Breast epithelium (tissue), 3 donors: ENCODE data around the gene G3BP1.

Source experiments
- CTCF ChIP-seq, 3 donors: fragments of 450-650 bp; IDR thresholded peaks; one replicate each; pipeline ENCODE4 v1.5.1; 2016 to 2017; ENCODE audit warnings: antibody characterized with exemption in 3 of 3, mild to moderate bottlenecking in 3 of 3, moderate library complexity in 3 of 3
- POLR2A ChIP-seq: fragments of 450-650 bp; IDR thresholded peaks from one replicate; pipeline ENCODE4 v1.6.1; 2016; ENCODE audit warnings: antibody characterized with exemption, mild to moderate bottlenecking, moderate library complexity
- POLR2AphosphoS5 ChIP-seq, 3 donors: sonication (generic); formaldehyde crosslinking; IDR thresholded peaks; one replicate each; pipeline ENCODE4 v1.6.1; 2017; ENCODE audit warnings: antibody characterized with exemption in 3 of 3

DNA sequence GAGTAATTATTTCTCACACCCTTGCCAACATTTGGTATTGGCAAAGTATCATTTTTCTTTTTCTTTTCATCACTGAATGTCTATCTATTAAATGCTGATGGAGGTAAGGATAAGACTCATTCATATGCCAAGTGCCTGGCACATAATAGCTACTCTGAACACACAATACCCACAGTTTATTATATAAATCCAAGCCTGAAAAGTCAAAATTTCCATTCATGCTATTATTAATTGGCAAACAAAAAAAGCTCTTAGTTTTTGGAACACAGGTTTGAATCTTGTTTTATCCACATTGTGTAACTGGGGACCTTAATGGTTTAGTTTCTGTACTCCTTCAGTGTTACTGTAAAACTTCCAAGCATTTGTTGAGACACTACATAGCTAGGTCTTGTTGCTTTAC lies 7.0 kb upstream of the G3BP1 start:
- TF ChIP-seq CTCF (IDR thresholded peaks at IDR 0.05) (no peak), POLR2AphosphoS5 (IDR thresholded peaks at IDR 0.05) (no peak), POLR2A (no peak)
